IMR-90 (cell line): Measurements from ENCODE around the gene ITPR3. TPM values are rescaled to one million over a fixed set of nuclear protein-coding genes. Genes with fewer than 3 reads are reported as not detected.
A peak's percentile ranks its signal among the peaks of the same experiment; 100 is the strongest.

Experiments used
- ATAC-seq: fragments of 200-7000 bp; cut with Tn5 transposase; 2 replicates; pipeline ENCODE4 v1.9.1; 2020; ENCODE audit warnings: low read depth, mild to moderate bottlenecking, moderate library complexity
- BruUV-seq: library from RNA; stranded (reverse); fragments of 400-500 nt; replicated peaks from 2 replicates; lab custom pipeline; 2021; lab: Mats Ljungman, UMichigan
- CTCF ChIA-PET: fragments of 300-600 bp; formaldehyde crosslinking; extraction: SDS; loops from one replicate; lab custom pipeline; 2021; ENCODE audit warnings: antibody characterized with exemption; lab: Yijun Ruan, JAX
- POLR2A ChIA-PET: fragments of 300-600 bp; sonication (Branson Sonifier 250); formaldehyde crosslinking; loops from one replicate; lab custom pipeline; 2022; ENCODE audit warnings: antibody characterized with exemption; ENCODE audit not compliant: unreplicated experiment; lab: Charles Lee
- DNase-seq: peaks from one replicate; pipeline ENCODE4 v3.0.0; 2013
- H2AFZ ChIP-seq: replicated peaks from 2 replicates; pipeline ENCODE3; 2013; ENCODE audit warnings: low read length, mild to moderate bottlenecking; ENCODE audit not compliant: poor library complexity
- H2AK5ac ChIP-seq: 2 replicates; pipeline ENCODE4 v1.6.1; 2013; ENCODE audit warnings: low read depth, low read length, inconsistent platforms
- H2AK9ac ChIP-seq: replicated peaks from 2 replicates; pipeline ENCODE3; 2013; ENCODE audit warnings: mild to moderate bottlenecking, low read depth, low read length, moderate library complexity; ENCODE audit not compliant: poor library complexity
- H2BK120ac ChIP-seq: 2 replicates; pipeline ENCODE4 v1.6.1; 2013; ENCODE audit warnings: low read depth, low read length, inconsistent platforms
- H2BK15ac ChIP-seq: 3 replicates; pipeline ENCODE4 v1.6.1; 2013; ENCODE audit warnings: low read depth, low read length, inconsistent platforms
- H2BK20ac ChIP-seq: 2 replicates; pipeline ENCODE4 v1.6.1; 2013; ENCODE audit warnings: low read depth, mild to moderate bottlenecking, inconsistent platforms, low read length, moderate library complexity
- H2BK5ac ChIP-seq: 2 replicates; pipeline ENCODE4 v1.6.1; 2013; ENCODE audit warnings: mild to moderate bottlenecking, low read depth, low read length, inconsistent platforms; ENCODE audit not compliant: poor library complexity, severe bottlenecking
- H3K14ac ChIP-seq: replicated peaks from 2 replicates; pipeline ENCODE4 v1.6.1; 2013; ENCODE audit warnings: low read depth, low read length, inconsistent platforms
- H3K18ac ChIP-seq: 2 replicates; pipeline ENCODE4 v1.6.1; 2013; ENCODE audit warnings: low read depth, low read length, control low read depth
- H3K23ac ChIP-seq: 2 replicates; pipeline ENCODE4 v1.6.1; 2013; ENCODE audit warnings: low read depth, low read length, inconsistent platforms
- H3K27ac ChIP-seq: 2 replicates; pipeline ENCODE4 v1.5.1; 2013; ENCODE audit warnings: mild to moderate bottlenecking, control low read depth, low read length; ENCODE audit not compliant: insufficient read depth
- H3K27me3 ChIP-seq: 2 replicates; pipeline ENCODE4 v1.6.1; 2013; ENCODE audit warnings: low read length; ENCODE audit not compliant: control insufficient read depth, insufficient read depth
- H3K36me3 ChIP-seq: 2 replicates; pipeline ENCODE4 v1.6.1; 2013; ENCODE audit warnings: low read length, mixed read lengths; ENCODE audit not compliant: control insufficient read depth, insufficient read depth
- H3K4ac ChIP-seq: 2 replicates; pipeline ENCODE4 v1.6.1; 2013; ENCODE audit warnings: low read depth, low read length, inconsistent platforms
- H3K4me1 ChIP-seq: 2 replicates; pipeline ENCODE4 v1.6.1; 2013; ENCODE audit warnings: low read length, mixed read lengths; ENCODE audit not compliant: control insufficient read depth, insufficient read depth
- H3K4me2 ChIP-seq: 2 replicates; pipeline ENCODE4 v1.6.1; 2013; ENCODE audit warnings: low read depth, mild to moderate bottlenecking, control low read depth, low read length, moderate library complexity
- H3K4me3 ChIP-seq: 2 replicates; pipeline ENCODE4 v1.5.1; 2013; ENCODE audit warnings: low read depth, mild to moderate bottlenecking, control low read depth, low read length, moderate library complexity; ENCODE audit not compliant: insufficient read depth
- H3K56ac ChIP-seq: 2 replicates; pipeline ENCODE4 v1.6.1; 2013; ENCODE audit warnings: low read length, inconsistent platforms; ENCODE audit not compliant: insufficient read depth; ENCODE audit errors: extremely low read depth
- H3K79me1 ChIP-seq, 2 experiments: 2 replicates each; pipeline ENCODE4 v1.6.1; 2013; ENCODE audit warnings: low read length in 2 of 2, inconsistent platforms in 1 of 2, low read depth in 1 of 2
- H3K9ac ChIP-seq: 2 replicates; pipeline ENCODE4 v1.6.1; 2013; ENCODE audit warnings: low read depth, low read length, control low read depth
- H3K9me1 ChIP-seq: 2 replicates; pipeline ENCODE4 v1.6.1; 2013; ENCODE audit warnings: low read length, inconsistent platforms; ENCODE audit not compliant: insufficient read depth
- H3K9me3 ChIP-seq: 2 replicates; pipeline ENCODE4 v1.6.1; 2013; ENCODE audit warnings: low read length; ENCODE audit not compliant: control insufficient read depth, insufficient read depth
- H4K20me1 ChIP-seq: 2 replicates; pipeline ENCODE4 v1.6.1; 2013; ENCODE audit warnings: low read length, inconsistent platforms; ENCODE audit not compliant: insufficient read depth
- H4K5ac ChIP-seq: 2 replicates; pipeline ENCODE4 v1.6.1; 2013; ENCODE audit warnings: mild to moderate bottlenecking, low read depth, low read length, control low read depth
- H4K8ac ChIP-seq, 2 experiments: 2 replicates each; pipeline ENCODE4 v1.6.1; 2013; ENCODE audit warnings: low read depth in 2 of 2, low read length in 2 of 2, control low read depth in 1 of 2, inconsistent platforms in 1 of 2
- H4K91ac ChIP-seq: 2 replicates; pipeline ENCODE4 v1.6.1; 2013; ENCODE audit warnings: low read depth, low read length, inconsistent platforms; ENCODE audit not compliant: insufficient read depth
- BHLHE40 ChIP-seq: fragments of 150-350 bp; IDR thresholded peaks from 2 replicates; pipeline ENCODE4 v1.6.1; 2016; ENCODE audit warnings: mild to moderate bottlenecking, low read depth, low read length
- CEBPB ChIP-seq: IDR thresholded peaks from 2 replicates; pipeline ENCODE4 v1.6.1; 2012; ENCODE audit warnings: low read depth, low read length, improper control_type of control experiment
- CHD1 ChIP-seq: IDR thresholded peaks from 2 replicates; pipeline ENCODE4 v1.6.1; 2012; ENCODE audit warnings: low read depth, low read length, improper control_type of control experiment
- CTCF ChIP-seq: conservative IDR thresholded peaks from 2 replicates; pipeline ENCODE4 v1.5.1; 2012; ENCODE audit warnings: mild to moderate bottlenecking, low read depth, low read length, improper control_type of control experiment
- ELK1 ChIP-seq: fragments of 150-350 bp; IDR thresholded peaks from 2 replicates; pipeline ENCODE4 v1.6.1; 2016; ENCODE audit warnings: low read depth, mild to moderate bottlenecking, low read length, moderate library complexity, borderline replicate concordance
- FOS ChIP-seq: fragments of 150-350 bp; IDR thresholded peaks from 2 replicates; pipeline ENCODE4 v1.6.1; 2016; ENCODE audit warnings: low read depth, low read length
- MAFK ChIP-seq: IDR thresholded peaks from 2 replicates; pipeline ENCODE4 v1.6.1; 2012; ENCODE audit warnings: low read depth, low read length, improper control_type of control experiment
- MAZ ChIP-seq: IDR thresholded peaks from 2 replicates; pipeline ENCODE4 v1.6.1; 2012; ENCODE audit warnings: low read depth, mild to moderate bottlenecking, low read length, improper control_type of control experiment, moderate library complexity, borderline replicate concordance
- MXI1 ChIP-seq: IDR thresholded peaks from 2 replicates; pipeline ENCODE4 v1.6.1; 2012; ENCODE audit warnings: low read depth, mild to moderate bottlenecking, low read length, moderate library complexity, borderline replicate concordance
- NFE2L2 ChIP-seq: fragments of 150-350 bp; IDR thresholded peaks from 2 replicates; pipeline ENCODE4 v1.6.1; 2016; ENCODE audit warnings: low read depth, mild to moderate bottlenecking, low read length
- POLR2A ChIP-seq: IDR thresholded peaks from 2 replicates; pipeline ENCODE4 v1.6.1; 2012; ENCODE audit warnings: mild to moderate bottlenecking, low read depth, low read length
- RCOR1 ChIP-seq: IDR thresholded peaks from 2 replicates; pipeline ENCODE4 v1.6.1; 2012; ENCODE audit warnings: mild to moderate bottlenecking, low read length, improper control_type of control experiment; ENCODE audit not compliant: insufficient replicate concordance
- RFX5 ChIP-seq: IDR thresholded peaks from 2 replicates; pipeline ENCODE4 v1.8.0; 2012; ENCODE audit warnings: low read depth, mild to moderate bottlenecking, low read length, moderate library complexity
- USF2 ChIP-seq: fragments of 150-350 bp; IDR thresholded peaks from 2 replicates; pipeline ENCODE4 v1.6.1; 2017; ENCODE audit warnings: mild to moderate bottlenecking, antibody characterized with exemption, low read length, low read depth
- WGBS, 2 experiments: methylation state at CpG; one replicate each; pipeline versions ENCODE4 v1.1.5 to v1.1.7; 2013; ENCODE audit warnings: missing lambda C conversion rate in 2 of 2; ENCODE audit not compliant: insufficient read length in 1 of 2; ENCODE audit errors: extremely low coverage in 2 of 2; 5-methylcytosine and 5-hydroxymethylcytosine counted together
- dilution Hi-C: fragments of 300-500 bp; cut with HindIII; formaldehyde crosslinking; loops from one replicate; pipeline ENCODE4 v1.14.3; 2018; ENCODE audit warnings: low sequenced_read_pairs; ENCODE audit not compliant: unreplicated experiment
- in situ Hi-C: fragments of 300-500 bp; cut with MboI; formaldehyde crosslinking; loops from 3 replicates; pipeline ENCODE4 v1.14.3; 2019; ENCODE audit warnings: low sequenced_read_pairs, inconsistent platforms, mixed read lengths
- intact Hi-C: fragments of 100-400 bp; cut with micrococcal nuclease; formaldehyde crosslinking; loops from 2 replicates; pipeline ENCODE4 v1.10.0; 2022
- polyA plus RNA-seq, 3 experiments: library from polyadenylated mRNA; depleted of rRNA; stranded (reverse); fragments of >200 nt; gene quantifications; 2 replicates each; pipeline ENCODE4 v1.2.3, GENCODE V29; 2012; ENCODE audit warnings: low replicate concordance in 1 of 3
- total RNA-seq: library from RNA; depleted of rRNA; stranded (reverse); fragments of >200 nt; gene quantifications from 2 replicates; pipeline ENCODE4 v1.2.3, GENCODE V29; 2012

The ITPR3 gene
- total and polyA plus RNA-seq, 2 of the 4 experiments (the other 2 are of a cell fraction) = 1.6 to 3.7 TPM

- peak overlapping the region; percentile 24 for H2AK9ac ChIP-seq
- H3K18ac ChIP-seq = no peak overlapping the region
- no peaks in the 10 kb centered on the region for H3K27me3 ChIP-seq
- H2BK5ac ChIP-seq = no peak overlapping the region
- peak overlapping the region; percentile 13 for H2AFZ ChIP-seq
- in situ Hi-C loops = no loop called here
- dilution Hi-C loops = no loop called here
- H3K23ac ChIP-seq = no peak overlapping the region
- TF ChIP-seq POLR2A (no peak), FOS (no peak), ELK1 (no peak), USF2 (no peak), CEBPB (no peak), BHLHE40 (no peak), RCOR1 (no peak), CTCF (no peak), RFX5 (no peak), MAFK (no peak), CHD1 (no peak), NFE2L2 (no peak), MXI1 (no peak), MAZ (no peak)
- 67% methylated on average over 1 of the region's 4 CpGs; no CpG with 5 or more reads in 1 of the 2 experiments for WGBS, 2 experiments
- H3K4me1 ChIP-seq = peaks cover 3% of the 10 kb centered on the region; the same call in 1 of the 2 replicates
- no peak overlapping the region for H3K4ac ChIP-seq
- no peak overlapping the region for H2BK20ac ChIP-seq
- BruUV-seq = no TSS peak
- H3K9me1 ChIP-seq = peaks cover 5% of the 10 kb centered on the region
- no peak overlapping the region for H3K4me3 ChIP-seq
- intact Hi-C loops = no loop called here
- no peaks in the 10 kb centered on the region for H3K79me1 ChIP-seq
- H4K91ac ChIP-seq = no peak overlapping the region
- H2BK15ac ChIP-seq = no peak overlapping the region; the same call in 2 of the 3 replicates
- peak overlapping the region; percentile 15; the same call in 1 of the 2 replicates for H2AK5ac ChIP-seq
- H4K20me1 ChIP-seq = no peaks in the 10 kb centered on the region
- no peak overlapping the region for H2BK120ac ChIP-seq
- no peak overlapping the region for H3K56ac ChIP-seq
- no peaks in the 10 kb centered on the region for H3K9me3 ChIP-seq
- no peak overlapping the region for H4K8ac ChIP-seq
- ChIA-PET POLR2A (no interaction called here), CTCF (interaction anchor here (1.5 kb wide), 1 partner anchor 10 kb away, joined by 3 read pairs; no protein-coding TSS in a partner anchor)
- no peak for DNase-seq
- no peak overlapping the region for H3K27ac ChIP-seq
- H3K14ac ChIP-seq = no peak overlapping the region
- H4K5ac ChIP-seq = no peak overlapping the region
- H3K4me2 ChIP-seq = no peak overlapping the region
- no peak for ATAC-seq
- H3K36me3 ChIP-seq = no peaks in the 10 kb centered on the region
- H3K9ac ChIP-seq = no peak overlapping the region
Observed at GRCh38 chr6:33597551-33598322, 23.4 kb upstream of the ITPR3 start.
